GM18526 (cell line): ENCODE data around the gene GRAMD2B.

Experiments
- POLR2A ChIP-seq: IDR thresholded peaks from 3 replicates; pipeline ENCODE4 v1.6.1; 2011; ENCODE audit not compliant: insufficient read length; ENCODE audit errors: extremely low read depth

The GRAMD2B gene

GRCh38 chr5:126438868-126439267, 15.7 kb downstream of the GRAMD2B start:
- no peak for TF ChIP-seq POLR2A

- TF ChIP-seq POLR2A = no peak
Measured at GRCh38 chr5:126441230-126441629, 18.0 kb downstream of the GRAMD2B start.

- no peak for TF ChIP-seq POLR2A
Measured at GRCh38 chr5:126443374-126443851, 20.2 kb downstream of the GRAMD2B start.

GRCh38 chr5:126444137-126444536, 20.9 kb downstream of the GRAMD2B start:
- TF ChIP-seq POLR2A = no peak

GRCh38 chr5:126445502-126446174, 22.4 kb downstream of the GRAMD2B start:
- TF ChIP-seq POLR2A = no peak

- TF ChIP-seq POLR2A = no peak
Measured at GRCh38 chr5:126446498-126447224, 23.5 kb downstream of the GRAMD2B start.

GRCh38 chr5:126448720-126449119, 25.5 kb downstream of the GRAMD2B start:
- no peak for TF ChIP-seq POLR2A

- TF ChIP-seq POLR2A = peak; percentile 25
Measured at GRCh38 chr5:126449751-126450271, 26.6 kb downstream of the GRAMD2B start.

- TF ChIP-seq POLR2A = no peak
Measured at GRCh38 chr5:126450346-126450745, 27.1 kb downstream of the GRAMD2B start.

GRCh38 chr5:126450907-126451306, 27.7 kb downstream of the GRAMD2B start:
- no peak for TF ChIP-seq POLR2A

GRCh38 chr5:126452477-126452876, 29.3 kb downstream of the GRAMD2B start:
- no peak for TF ChIP-seq POLR2A

- no peak for TF ChIP-seq POLR2A
Measured at GRCh38 chr5:126454081-126454480, 30.9 kb downstream of the GRAMD2B start.

- no peak for TF ChIP-seq POLR2A
Measured at GRCh38 chr5:126454535-126454934, 31.3 kb downstream of the GRAMD2B start.

- TF ChIP-seq POLR2A = no peak
Measured at GRCh38 chr5:126455264-126455663, 32.1 kb downstream of the GRAMD2B start.

GRCh38 chr5:126455728-126456127, 32.5 kb downstream of the GRAMD2B start:
- TF ChIP-seq POLR2A = no peak

GRCh38 chr5:126456217-126456820, 33.1 kb downstream of the GRAMD2B start:
- TF ChIP-seq POLR2A = no peak
